CD4-positive, alpha-beta T cell treated with Interleukin-15 for 1 hour (primary cell): Measurements from ENCODE around the gene PPIL4.
"Not testable (repeated sequence)": the region's sequence is repeated elsewhere in the genome, so short reads cannot be mapped to it uniquely, and the experiment has no call there.

ENCODE experiments used
- DNase-seq: peaks from one replicate; pipeline ENCODE4 v3.0.0-alpha.2; 2020

The PPIL4 gene

DNA sequence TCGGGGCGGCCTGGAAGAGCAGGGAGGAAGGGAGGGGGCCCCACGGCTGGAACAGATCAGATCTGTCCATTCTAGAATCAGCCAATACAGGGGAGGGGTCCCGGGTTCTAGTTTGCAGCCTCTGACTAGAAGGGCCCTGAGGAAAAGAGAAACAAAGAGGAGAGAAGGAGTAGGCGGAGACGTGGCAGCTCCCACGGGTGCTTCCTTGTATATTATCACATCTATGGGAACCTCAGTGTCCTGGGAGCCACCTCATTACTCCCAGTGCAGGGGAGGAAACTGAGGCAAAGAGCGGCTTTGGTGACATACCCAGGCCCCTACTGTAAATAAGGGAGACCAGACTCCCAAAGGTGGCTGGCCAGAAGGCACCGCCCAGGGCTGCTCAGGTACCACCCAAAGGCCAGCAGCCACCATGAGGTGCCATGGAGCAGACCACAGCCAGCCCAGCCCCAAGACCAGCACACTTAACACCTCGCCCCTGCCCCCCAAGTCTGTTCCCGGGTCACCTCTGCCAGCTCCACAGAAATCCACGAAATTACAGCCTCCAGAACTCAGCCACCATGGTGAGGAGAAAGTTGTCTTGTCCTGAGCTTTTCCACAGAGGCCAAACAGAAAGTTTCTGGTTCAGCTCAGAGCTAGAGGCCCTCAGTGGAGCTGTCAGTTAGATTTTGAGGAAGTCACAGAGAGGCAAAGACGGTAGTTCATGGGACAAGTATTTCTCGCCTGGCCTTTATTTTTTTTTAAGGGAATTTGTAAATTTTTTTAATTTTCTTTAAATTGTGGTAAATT is 63.1 kb downstream of the PPIL4 start:
- no peak for DNase-seq

DNA sequence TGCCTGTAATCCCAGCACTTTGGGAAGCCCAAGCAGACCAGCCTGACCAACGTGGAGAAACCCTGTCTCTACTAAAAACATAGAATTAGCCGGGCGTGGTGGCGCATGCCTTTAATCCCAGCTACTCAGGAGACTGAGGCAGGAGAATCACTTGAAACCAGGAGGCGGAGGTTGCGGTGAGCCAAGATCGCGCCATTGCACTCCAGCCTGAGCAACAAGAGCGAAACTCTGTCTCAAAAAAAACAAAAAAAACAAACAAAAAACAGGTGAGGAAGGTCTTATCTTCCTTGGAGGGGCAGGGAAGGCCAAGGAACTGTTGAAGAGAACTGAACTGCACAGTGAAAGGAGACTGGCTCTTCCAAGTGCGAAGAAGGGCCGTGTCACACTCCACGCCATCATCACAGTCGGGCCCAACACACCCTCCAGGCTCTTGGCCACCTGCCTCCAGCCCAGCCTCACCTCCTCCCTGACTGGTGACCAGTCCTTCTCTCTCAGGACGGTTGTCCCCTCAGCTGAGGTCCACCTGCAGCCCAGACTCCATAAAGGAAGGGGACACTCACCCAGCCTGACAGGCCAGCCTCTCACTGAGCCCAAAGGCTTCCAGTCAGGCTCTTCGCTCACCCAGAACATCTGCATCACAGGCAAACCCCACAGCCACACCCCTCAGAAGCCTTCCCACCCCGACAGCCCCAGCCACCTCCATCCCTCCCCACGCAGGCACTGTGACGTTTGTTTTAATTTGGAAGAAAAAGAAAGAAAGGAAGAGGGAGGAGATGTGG is 65.2 kb downstream of the PPIL4 start:
- DNase-seq: peak; percentile 76

DNA sequence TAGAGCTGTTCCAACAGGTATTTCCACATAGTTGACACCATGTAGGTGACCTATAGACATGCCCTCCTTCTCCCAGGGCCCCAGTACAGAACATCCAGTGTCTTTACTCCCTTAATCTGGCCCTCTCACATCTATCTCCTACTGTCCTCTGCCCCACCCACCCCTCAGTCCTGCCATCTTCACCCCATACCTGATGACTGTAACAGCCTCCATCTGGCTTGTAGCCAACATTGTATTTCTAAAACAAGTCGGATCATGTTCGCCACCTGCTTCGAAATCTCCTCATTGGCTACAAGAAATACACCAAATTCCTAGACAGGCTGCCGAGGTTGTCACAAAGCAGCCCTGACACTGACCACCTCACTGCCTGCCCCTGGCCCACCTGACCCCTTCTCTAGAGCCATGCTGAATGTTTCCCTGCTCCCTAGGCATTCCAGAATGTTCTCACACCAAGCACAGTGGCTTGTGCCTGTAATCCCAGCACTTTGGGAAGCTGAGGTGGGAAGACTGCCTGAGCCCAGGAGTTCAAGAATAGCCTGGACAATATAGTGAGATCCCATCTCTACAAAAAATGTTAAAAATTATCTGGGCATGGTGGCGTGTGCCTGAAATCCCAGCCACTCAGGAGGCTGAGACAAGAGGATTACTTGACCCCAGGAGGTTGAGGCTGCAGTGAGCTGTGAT is 67.1 kb downstream of the PPIL4 start:
- no peak for DNase-seq

DNA sequence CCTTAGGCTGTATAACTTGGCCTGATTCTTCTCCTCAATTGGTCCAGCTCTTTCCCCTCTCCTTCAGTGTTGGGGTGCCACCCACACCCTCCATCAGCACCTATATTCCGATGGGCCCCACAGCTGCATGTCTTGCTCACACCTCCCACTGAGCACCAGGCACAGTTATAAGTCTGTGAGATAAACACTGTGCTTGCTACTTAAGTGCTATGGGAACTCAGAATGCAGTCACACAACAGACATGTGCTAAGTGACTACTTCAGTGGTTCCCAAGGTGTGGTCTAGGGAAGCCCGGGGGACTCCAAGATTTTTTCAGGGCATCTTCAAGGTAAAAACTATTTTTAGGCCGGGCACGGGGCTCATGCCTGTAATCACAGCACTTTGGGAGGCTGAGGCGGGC is 68.3 kb downstream of the PPIL4 start:
- DNase-seq: no peak

DNA sequence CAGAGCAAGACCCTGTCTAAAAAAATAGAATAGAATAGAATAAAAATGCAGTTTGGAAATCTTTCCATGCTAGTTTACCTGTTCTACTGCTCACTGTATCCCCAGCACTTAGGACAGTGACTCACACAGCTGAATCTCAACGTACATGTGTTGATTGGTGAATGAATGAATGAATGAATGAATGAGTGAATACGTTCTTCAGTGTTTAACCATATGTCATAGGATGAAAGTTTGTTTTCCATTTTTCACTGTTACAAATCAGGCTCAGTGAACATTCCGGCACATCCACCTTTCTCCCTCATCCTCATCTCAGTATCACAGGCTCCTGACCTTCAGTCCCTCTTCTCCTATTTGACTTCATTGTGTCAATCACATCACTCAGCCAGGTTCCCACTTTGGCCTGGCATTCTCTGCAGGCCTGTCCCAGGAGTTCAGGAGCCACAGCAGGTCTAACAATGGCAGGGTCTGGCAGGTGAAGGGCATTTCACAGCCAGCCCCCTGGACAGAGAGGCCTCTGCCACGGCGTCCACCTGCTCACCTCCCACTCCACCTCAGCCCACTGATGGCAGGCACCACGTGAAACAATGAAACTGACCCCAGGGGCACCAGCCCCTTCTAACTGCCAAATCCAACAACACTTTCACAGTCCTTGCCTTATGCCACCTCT is 68.9 kb downstream of the PPIL4 start:
- DNase-seq: no peak

DNA sequence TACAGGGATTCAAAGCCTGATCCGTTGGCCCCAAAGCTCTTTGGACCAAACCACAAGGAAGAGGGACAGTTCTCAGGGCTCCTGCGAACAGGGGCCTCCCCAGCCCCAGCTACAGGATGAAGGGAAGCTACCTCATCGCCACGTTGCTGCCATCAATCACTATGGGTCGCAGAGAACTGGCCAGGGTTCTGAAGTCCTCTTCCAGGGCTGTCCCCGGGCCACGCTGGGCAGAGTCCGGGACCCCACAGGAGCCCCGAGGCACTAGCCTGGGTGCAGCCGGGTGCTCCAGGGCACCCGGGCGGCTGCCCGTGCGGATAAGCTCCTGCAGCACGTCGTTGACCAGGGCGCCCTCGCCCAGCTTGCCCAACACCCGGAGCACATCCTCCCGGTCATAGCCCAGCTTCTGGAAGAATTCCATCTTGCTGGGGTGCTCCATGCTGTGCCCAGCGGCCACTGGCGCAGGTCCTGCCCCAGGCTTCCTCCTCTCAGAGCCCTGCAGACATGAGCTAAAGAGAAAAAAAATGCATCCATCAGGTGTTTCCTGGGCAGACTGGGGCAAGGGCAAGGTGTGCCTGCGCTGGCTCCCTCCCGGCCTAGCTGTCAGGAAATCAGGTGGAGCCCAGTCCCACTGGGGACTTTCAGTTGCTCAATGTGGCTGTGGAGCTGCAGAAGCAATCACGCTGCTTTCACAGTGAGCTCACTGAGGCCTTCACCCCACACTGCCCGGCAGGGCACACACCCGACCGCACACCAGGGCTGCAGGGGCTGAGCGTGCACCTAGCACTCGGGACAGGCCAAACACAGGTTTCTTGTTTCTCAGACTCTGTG is 71.5 kb downstream of the PPIL4 start:
- no peak for DNase-seq

DNA sequence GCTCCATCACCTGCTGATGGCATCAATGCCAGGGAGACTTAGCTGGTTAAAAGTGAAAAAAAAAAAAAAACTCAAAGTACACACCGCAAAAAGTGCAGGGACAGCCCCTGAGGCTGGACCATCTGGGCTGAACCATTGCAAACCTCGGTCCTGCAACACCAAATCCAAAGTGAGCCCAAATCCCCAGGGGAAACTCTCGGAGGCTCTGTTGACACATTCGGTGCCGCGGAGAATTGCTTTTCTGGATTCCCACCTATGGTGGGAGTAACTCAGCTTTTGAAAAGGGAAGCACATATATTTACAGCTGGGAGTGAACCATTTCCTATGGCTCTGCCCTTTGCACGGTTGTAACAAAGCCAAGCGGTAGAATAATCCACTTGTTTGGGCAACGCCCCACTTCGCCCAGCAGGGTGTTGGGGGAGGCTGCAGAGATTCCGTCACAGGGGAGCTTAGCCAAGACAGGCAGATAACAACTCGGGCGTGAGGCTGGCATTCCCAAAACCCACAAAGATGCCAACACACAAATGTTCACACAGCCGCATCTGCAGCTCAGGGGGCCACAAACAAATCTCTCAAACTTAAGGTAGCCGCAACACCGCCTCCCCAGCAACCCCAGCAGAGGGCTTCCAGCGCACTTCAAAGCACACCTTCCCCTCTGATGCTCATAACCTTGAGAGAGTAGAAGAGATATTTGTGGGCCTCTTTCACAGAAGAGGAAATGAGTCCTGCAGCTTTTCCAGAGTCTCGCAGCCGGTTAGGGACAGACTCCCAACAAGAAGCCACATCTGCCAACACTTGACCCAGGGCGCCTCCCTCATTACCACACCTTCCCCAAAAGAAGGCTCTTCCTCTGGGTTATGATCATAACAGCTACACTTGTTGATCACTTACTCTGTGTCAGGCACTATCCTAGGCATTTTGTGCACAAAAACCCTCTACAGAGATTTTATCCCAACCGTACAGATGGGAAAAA is 72.5 kb downstream of the PPIL4 start:
- no peak for DNase-seq

DNA sequence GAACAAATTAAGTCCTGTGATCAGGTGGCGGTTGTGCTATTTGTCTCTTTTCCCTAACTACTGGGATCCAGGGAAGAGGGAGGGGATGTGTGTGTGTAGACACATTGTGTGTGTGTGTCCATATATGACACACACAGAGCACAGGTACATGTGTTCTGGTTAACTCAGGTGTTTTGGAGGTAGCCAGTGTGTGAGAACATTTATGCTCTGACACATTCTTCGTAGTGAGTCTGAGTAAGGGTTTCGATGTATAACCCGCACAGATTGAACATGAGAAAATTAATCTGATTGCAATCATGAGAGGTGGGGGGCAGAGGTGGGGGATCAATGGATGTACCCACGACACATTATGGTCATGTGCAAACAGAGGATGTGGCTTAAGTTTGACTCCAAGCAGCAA is 73.6 kb downstream of the PPIL4 start:
- no peak for DNase-seq

DNA sequence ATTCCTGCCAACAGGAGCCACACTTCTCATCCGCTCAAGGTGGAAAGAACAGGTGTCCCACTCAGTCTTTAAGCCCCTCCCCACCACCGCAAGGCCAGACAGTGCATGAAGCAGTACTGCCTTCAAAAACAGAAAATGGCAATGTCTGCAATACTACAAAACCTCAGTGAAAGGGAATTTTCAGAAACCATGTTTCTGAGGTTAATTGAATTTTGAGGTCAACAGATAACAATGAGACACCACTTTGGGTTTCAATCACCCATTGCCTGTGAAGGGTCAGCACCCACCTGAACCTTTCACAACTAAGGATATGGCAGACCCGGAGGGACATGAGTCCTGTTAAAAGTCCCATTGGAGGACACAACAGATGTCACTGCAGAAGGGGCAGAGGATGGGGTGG is 74.0 kb downstream of the PPIL4 start:
- no peak for DNase-seq

DNA sequence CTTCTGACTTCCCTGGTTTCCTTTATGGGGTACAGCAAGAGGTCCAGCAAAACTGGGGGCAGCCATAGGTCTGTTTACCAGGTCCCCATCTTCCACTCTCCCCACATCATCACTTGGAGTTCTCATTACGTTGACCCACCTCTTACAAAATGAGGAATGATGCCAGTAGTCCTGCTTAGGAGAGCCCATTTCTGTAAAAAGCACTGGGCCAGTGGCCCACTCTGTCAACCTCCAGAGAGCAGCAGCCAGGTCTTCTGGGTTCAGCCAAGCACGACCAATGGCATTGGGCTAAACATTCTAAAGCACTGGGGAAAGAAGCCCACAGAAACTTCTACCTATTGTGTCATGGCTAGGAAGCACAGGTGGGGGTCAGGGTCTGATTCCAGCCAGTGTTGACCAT is 74.9 kb downstream of the PPIL4 start:
- no peak for DNase-seq

DNA sequence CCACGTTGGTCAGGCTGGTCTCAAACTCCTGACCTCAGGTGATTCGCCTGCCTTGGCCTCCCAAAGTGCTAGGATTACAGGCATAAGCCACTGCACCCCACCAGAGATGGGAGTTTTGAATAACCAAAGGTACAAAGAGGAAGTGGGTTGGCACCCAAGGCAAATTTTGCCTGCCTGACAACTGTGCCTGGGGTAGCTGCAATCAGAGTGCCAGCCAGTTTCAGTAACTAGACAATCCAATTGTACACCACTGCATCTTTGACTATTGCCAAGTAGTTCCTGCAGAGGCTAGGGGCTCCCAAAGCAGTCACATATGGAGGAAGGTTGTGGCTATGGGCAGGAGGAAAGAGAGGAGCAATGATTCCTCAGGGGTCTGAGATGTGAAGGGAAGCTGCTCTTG is 77.7 kb downstream of the PPIL4 start:
- peak; percentile 42 for DNase-seq

DNA sequence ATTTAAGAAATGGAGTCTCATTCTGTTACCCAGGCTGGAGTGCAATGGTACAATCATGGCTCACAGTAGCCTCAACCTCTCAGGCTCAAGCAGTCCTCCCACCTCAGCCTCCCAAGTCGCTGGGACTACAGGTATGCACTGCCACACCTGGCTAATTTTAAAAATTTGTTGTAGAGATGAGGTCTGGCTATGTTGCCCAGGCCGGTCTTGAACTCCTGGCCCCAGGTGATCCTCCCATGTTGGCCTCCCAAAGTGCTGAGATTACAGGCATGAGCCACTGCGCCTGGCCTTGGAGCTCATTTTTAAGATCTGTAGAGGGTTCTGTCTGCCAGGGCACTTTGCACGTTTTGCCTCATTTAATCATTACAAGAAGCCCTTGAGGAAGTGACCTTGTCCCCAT is 78.6 kb downstream of the PPIL4 start:
- no peak for DNase-seq

DNA sequence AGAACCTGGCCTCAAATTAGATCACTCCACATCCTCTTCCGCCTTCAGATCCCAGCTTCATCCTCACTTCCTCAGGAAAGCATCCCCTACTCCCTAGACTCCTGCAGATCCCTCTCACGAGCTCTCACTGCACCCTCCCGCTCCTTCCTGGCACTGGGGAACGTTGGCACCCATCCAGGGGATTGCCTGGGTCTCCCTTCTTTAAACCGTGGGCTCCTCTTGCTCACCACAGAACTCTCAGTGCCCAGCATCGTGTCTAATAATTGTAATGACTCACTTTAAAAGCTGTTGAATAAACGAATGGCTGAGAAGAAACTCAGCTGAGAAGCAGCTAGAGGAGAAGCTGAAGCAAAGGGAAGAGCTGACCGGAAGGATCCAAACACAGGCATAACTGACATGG is 81.4 kb downstream of the PPIL4 start:
- DNase-seq: no peak

DNA sequence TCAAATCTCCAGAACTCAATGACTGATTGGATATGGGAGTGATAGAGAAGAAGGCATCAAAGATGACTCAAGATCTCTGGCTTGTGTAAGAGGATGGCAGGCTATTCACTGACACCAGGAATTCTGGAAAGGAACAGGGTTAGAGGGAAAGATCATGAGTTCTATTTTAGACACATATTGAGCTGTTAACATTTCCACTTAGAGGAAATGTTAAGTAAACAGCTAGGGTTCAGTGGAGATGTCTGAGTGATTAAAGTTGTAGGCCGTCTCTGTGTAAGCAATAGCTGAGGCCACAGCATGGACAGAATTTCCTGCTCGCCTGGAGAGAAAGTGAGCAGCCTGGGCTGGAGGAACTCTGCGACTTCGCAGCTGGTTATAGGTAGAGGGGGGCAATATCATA is 82.1 kb downstream of the PPIL4 start:
- DNase-seq: no peak

DNA sequence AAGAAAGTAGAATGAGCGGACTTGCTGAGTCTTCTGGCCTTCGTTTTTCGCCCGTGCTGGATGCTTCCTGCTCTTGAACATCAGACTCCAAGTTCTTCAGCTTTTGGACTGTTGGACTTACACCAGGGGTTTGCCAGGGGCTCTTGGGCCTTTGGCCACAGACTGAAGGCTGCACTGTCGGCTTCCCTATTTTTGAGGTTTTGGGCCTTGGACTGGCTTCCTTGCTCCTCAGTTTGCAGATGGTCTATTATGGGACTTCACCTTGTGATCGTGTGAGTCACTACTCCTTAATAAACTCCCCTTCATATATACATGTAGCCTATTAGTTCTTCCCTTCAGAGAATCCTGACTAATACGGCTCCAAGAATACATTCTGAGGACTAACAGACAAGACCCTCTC is 83.1 kb downstream of the PPIL4 start:
- DNase-seq: not testable (repeated sequence)

DNA sequence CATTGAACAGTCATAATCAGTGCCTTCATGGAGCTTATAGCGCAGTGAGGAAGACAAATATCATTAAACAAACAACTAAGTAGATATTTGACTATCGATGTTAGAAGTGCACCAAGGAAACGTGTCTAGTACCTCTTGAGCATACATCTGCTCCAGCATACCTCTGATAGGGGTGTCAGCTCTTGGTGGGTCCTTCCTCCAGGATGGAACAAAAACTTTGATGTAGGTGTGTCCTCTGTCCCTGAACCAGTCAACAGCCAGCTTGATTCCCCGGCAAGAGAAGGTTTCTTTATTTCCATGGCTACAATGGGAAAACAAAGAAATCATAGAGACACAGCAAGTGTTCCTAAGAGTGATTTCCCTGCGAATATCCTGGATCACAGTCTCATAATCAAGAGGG is 84.2 kb downstream of the PPIL4 start:
- no peak for DNase-seq

DNA sequence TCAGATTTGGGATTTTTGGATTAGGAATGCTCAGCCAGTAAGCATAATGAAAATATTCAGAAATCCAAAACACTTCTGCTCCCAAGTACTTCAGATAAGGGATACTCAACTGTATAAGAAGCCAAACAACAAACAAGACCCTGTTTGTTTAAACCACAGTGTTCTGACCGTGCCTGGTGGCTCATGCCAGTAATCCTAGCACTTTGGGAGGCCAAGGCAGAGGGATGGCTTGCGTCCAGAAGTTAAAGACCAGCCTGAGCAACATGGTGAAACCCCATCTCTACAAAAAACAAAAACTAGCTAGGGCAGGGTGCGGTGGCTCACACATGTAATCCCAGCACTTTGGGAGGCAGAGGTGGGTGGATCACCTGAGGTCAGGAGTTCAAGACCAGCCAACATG is 85.6 kb downstream of the PPIL4 start:
- not testable (repeated sequence) for DNase-seq

DNA sequence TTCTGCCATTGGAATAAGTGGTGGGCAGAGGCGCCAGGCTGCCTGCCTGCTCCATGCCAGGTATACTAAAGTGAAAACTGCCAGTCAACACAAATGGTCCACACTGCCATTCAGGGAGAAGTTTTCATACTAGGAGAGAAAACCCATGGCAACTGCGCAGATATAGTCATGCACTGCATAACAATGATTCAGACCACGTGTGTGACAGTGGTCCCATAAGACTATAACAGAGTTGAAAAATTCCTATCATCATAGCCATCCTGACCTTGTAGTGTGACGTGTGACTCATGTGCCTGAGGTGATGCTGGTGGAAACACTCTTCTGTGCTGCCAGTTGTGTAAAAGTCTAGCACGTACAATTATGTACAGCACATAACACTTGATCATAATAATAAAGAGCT is 86.1 kb downstream of the PPIL4 start:
- no peak for DNase-seq

DNA sequence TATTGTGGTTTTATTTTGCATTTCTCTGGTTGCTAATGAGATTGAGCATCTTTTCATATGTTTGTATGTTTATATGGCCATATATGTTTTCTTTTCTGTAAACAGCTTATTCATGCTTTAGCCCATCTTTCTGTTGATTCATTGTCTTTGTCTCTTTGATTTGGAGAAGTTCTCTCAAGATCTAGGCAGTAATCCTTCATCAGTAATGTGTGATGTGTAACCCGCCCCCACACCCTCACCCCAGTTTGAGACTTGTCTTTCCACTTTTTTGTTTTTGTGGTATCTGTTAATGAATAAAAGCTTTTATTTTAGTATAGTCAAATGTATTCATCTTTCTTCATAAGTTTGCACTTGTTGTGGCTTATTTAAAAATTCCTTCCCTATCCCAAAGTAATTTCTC is 87.0 kb downstream of the PPIL4 start:
- no peak for DNase-seq

DNA sequence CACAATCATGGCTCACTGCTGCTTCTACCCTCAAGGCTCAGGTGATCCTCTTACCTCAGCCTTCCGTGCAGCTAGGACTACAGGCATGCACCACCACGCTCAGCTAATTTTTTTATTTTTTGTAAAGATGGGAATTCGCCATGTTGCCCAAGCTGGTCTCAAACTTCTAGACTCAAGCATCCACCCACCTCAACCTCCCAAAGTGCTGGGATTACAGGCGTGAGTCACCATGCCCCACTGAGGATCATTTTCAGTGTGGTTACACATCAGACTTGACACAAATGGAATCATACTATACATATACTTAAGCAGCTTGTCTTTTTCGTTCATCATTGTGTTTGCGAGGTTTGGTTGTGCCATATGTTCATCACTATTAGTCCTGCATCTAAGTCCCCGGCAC is 87.6 kb downstream of the PPIL4 start:
- no peak for DNase-seq

DNA sequence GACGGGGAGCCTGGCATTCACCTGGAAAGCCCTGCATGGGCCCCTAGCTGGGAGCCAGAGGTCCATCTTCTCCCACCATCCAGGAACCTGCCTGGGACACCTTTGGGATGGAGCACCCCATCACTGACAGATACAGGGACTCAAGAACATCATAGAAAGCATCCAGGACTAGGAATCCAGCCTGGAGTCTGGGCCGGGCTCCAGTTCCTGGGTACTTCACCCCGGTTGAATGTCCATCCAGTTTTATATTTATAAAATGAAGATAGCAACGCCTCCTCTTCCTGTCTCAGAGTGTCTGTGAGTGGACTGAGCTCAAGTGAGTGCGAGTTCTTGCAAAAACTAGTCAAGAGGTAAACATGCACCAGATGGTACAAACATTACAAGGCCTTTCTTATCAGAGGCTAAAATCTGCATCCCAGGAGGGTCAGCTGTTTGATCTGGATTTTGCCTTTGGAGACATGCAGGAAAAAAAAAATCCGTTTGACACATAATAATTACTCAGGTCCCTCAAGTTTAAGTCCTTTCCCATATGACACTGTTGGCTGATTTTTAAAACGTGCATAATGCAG is 88.4 kb downstream of the PPIL4 start:
- no peak for DNase-seq
